HG03280 (cell line): ENCODE results near the gene PKIG.

ENCODE experiments used
- ATAC-seq: cut with Tn5 transposase; IDR thresholded peaks from one replicate; pipeline ENCODE4 v1.9.1; 2021; ENCODE audit warnings: mild to moderate bottlenecking, moderate library complexity; ENCODE audit not compliant: unreplicated experiment

The PKIG gene

GRCh38 chr20:44656448-44656847 is 74.1 kb downstream of the PKIG start:
- ATAC-seq: no peak

- ATAC-seq: no peak
Measured at GRCh38 chr20:44657875-44658274, 75.5 kb downstream of the PKIG start.

GRCh38 chr20:44658810-44659209 is 76.4 kb downstream of the PKIG start:
- ATAC-seq: no peak

- ATAC-seq: no peak
Measured at GRCh38 chr20:44659931-44660330, 77.6 kb downstream of the PKIG start.

GRCh38 chr20:44660581-44660980 is 78.2 kb downstream of the PKIG start:
- no peak for ATAC-seq

GRCh38 chr20:44662261-44662660 is 79.9 kb downstream of the PKIG start:
- ATAC-seq: no peak

- ATAC-seq: no peak
Measured at GRCh38 chr20:44664131-44664530, 81.8 kb downstream of the PKIG start.

- ATAC-seq: no peak
Measured at GRCh38 chr20:44666066-44666465, 83.7 kb downstream of the PKIG start.
